SK-N-SH treated with all-trans-retinoic acid at 6 μM for 48 hours (cell line): Measurements from ENCODE around the gene CDC5L.
A peak's percentile ranks its signal among the peaks of the same experiment; 100 is the strongest.

Experiments
- ATAC-seq: fragments of 200-7000 bp; cut with Tn5 transposase; 3 replicates; pipeline ENCODE4 v1.9.1; 2020; ENCODE audit warnings: mild to moderate bottlenecking, moderate library complexity
- ARNTL ChIP-seq: fragments of 450-650 bp; formaldehyde crosslinking; IDR thresholded peaks from 2 replicates; pipeline ENCODE4 v1.5.0; 2020; ENCODE audit warnings: low read depth, mild to moderate bottlenecking, moderate library complexity, borderline replicate concordance
- BACH2 ChIP-seq: fragments of 250-450 bp; sonication (Bioruptor Pico); IDR thresholded peaks from 2 replicates; pipeline ENCODE4 v1.9.0; 2021; ENCODE audit warnings: mild to moderate bottlenecking, borderline replicate concordance
- CSDC2 ChIP-seq: fragments of 250-450 bp; sonication (Bioruptor Pico); IDR thresholded peaks from 2 replicates; pipeline ENCODE4 v1.5.0; 2020; ENCODE audit warnings: mild to moderate bottlenecking, moderate library complexity
- ESRRG ChIP-seq: fragments of 250-450 bp; sonication (Bioruptor Pico); IDR thresholded peaks from 2 replicates; pipeline ENCODE4 v1.6.1; 2021; ENCODE audit warnings: mild to moderate bottlenecking
- GLIS3 ChIP-seq: fragments of 250-450 bp; sonication (Bioruptor Pico); IDR thresholded peaks from 2 replicates; pipeline ENCODE4 v1.5.0; 2020; ENCODE audit warnings: mild to moderate bottlenecking, moderate library complexity
- ISL1 ChIP-seq: fragments of 250-450 bp; sonication (Bioruptor Pico); IDR thresholded peaks from 2 replicates; pipeline ENCODE4 v2.1.2; 2022; ENCODE audit warnings: mild to moderate bottlenecking, moderate library complexity
- OSR1 ChIP-seq: fragments of 250-450 bp; sonication (Bioruptor Pico); IDR thresholded peaks from 2 replicates; pipeline ENCODE4 v1.8.0; 2022; ENCODE audit warnings: moderate library complexity, mild to moderate bottlenecking, inconsistent platforms
- PATZ1 ChIP-seq: fragments of 250-450 bp; sonication (Bioruptor Pico); IDR thresholded peaks from 2 replicates; pipeline ENCODE4 v1.8.0; 2020; ENCODE audit warnings: mild to moderate bottlenecking, moderate library complexity, borderline replicate concordance
- POU6F1 ChIP-seq: fragments of 250-450 bp; sonication (Bioruptor Pico); IDR thresholded peaks from 2 replicates; pipeline ENCODE4 v1.8.0; 2021; ENCODE audit warnings: low read depth, mild to moderate bottlenecking, moderate library complexity, borderline replicate concordance
- PPARA ChIP-seq: fragments of 250-450 bp; sonication (Bioruptor Pico); IDR thresholded peaks from 2 replicates; pipeline ENCODE4 v1.5.0; 2020; ENCODE audit warnings: mild to moderate bottlenecking, borderline replicate concordance
- RARB ChIP-seq: fragments of 250-450 bp; sonication (Bioruptor Pico); IDR thresholded peaks from 2 replicates; pipeline ENCODE4 v1.8.0; 2021; ENCODE audit warnings: mild to moderate bottlenecking, moderate library complexity
- SNAI2 ChIP-seq: fragments of 250-450 bp; sonication (Bioruptor Pico); IDR thresholded peaks from 2 replicates; pipeline ENCODE4 v1.5.0; 2020; ENCODE audit warnings: mild to moderate bottlenecking, moderate library complexity
- TCF4 ChIP-seq: fragments of 250-450 bp; sonication (Bioruptor Pico); IDR thresholded peaks from 2 replicates; pipeline ENCODE4 v1.8.0; 2021; ENCODE audit warnings: mild to moderate bottlenecking, moderate library complexity, borderline replicate concordance
- TOX ChIP-seq: fragments of 250-450 bp; sonication (Bioruptor Pico); IDR thresholded peaks from 2 replicates; pipeline ENCODE4 v1.8.0; 2021; ENCODE audit warnings: mild to moderate bottlenecking, moderate library complexity, borderline replicate concordance
- TSHZ2 ChIP-seq: fragments of 250-450 bp; sonication (Bioruptor Pico); IDR thresholded peaks from 2 replicates; pipeline ENCODE4 v1.5.0; 2020; ENCODE audit warnings: mild to moderate bottlenecking, moderate library complexity
- ZC3H10 ChIP-seq: fragments of 250-450 bp; sonication (Bioruptor Pico); IDR thresholded peaks from 2 replicates; pipeline ENCODE4 v1.5.1; 2021; ENCODE audit warnings: mild to moderate bottlenecking, moderate library complexity
- ZFP3 ChIP-seq: fragments of 250-450 bp; sonication (Bioruptor Pico); IDR thresholded peaks from 2 replicates; pipeline ENCODE4 v1.5.0; 2020; ENCODE audit warnings: mild to moderate bottlenecking, moderate library complexity
- ZFP30 ChIP-seq: fragments of 450-650 bp; formaldehyde crosslinking; IDR thresholded peaks from 2 replicates; pipeline ENCODE4 v1.5.0; 2022; ENCODE audit warnings: mild to moderate bottlenecking, moderate library complexity
- ZNF565 ChIP-seq: fragments of 450-650 bp; formaldehyde crosslinking; conservative IDR thresholded peaks from 2 replicates; pipeline ENCODE4 v1.5.0; 2020; ENCODE audit warnings: low read depth, mild to moderate bottlenecking, moderate library complexity
- ZNF70 ChIP-seq: fragments of 450-650 bp; formaldehyde crosslinking; IDR thresholded peaks from 2 replicates; pipeline ENCODE4 v1.5.0; 2020; ENCODE audit warnings: mild to moderate bottlenecking, moderate library complexity
- ZNF8 ChIP-seq: fragments of 450-650 bp; formaldehyde crosslinking; IDR thresholded peaks from 2 replicates; pipeline ENCODE4 v1.5.0; 2020; ENCODE audit warnings: mild to moderate bottlenecking, moderate library complexity

CDC5L gene

GRCh38 chr6:44487586-44487985 lies 100.1 kb downstream of the CDC5L start:
- ATAC-seq, result no peak
- no peak for TF ChIP-seq ARNTL (CRISPR knock-in tag)
- TF ChIP-seq SNAI2, result no peak
- TF ChIP-seq ESRRG (CRISPR knock-in tag), result no peak
- no peak for TF ChIP-seq OSR1 (CRISPR knock-in tag)
- no peak for TF ChIP-seq ZNF70 (CRISPR knock-in tag)
- no peak for TF ChIP-seq TSHZ2 (CRISPR knock-in tag)
- no peak for TF ChIP-seq RARB (CRISPR knock-in tag)
- TF ChIP-seq GLIS3 (CRISPR knock-in tag), result no peak
- no peak for TF ChIP-seq CSDC2 (CRISPR knock-in tag)
- no peak for TF ChIP-seq TCF4
- no peak for TF ChIP-seq ZNF565 (CRISPR knock-in tag)

- peak; percentile 84 for ATAC-seq
- 0 out of 2 replicates have a peak, but pooled peaks have one; percentile 23 for TF ChIP-seq ISL1 (CRISPR knock-in tag)
- no peak for TF ChIP-seq ZFP30 (CRISPR knock-in tag)
- no peak for TF ChIP-seq PATZ1
- no peak for TF ChIP-seq ZNF8 (CRISPR knock-in tag)
- TF ChIP-seq ZNF70 (CRISPR knock-in tag), result no peak
- TF ChIP-seq POU6F1 (CRISPR knock-in tag), result no peak
- no peak for TF ChIP-seq ARNTL (CRISPR knock-in tag)
- TF ChIP-seq ZFP3 (CRISPR knock-in tag), result 0 out of 2 replicates have a peak, but pooled peaks have one; percentile 39
- TF ChIP-seq CSDC2 (CRISPR knock-in tag), result 0 out of 2 replicates have a peak, but pooled peaks have one; percentile 38
Observed at GRCh38 chr6:44489910-44490604, 102.6 kb downstream of the CDC5L start.

- no peak for TF ChIP-seq ZC3H10 (CRISPR knock-in tag)
- TF ChIP-seq ZNF565 (CRISPR knock-in tag), result no peak
- no peak for TF ChIP-seq ARNTL (CRISPR knock-in tag)
- TF ChIP-seq TCF4, result no peak
- no peak for TF ChIP-seq PPARA (CRISPR knock-in tag)
- no peak for TF ChIP-seq TOX (CRISPR knock-in tag)
- no peak for TF ChIP-seq ESRRG (CRISPR knock-in tag)
- TF ChIP-seq ZFP30 (CRISPR knock-in tag), result no peak
- TF ChIP-seq ZNF8 (CRISPR knock-in tag), result no peak
- no peak for TF ChIP-seq OSR1 (CRISPR knock-in tag)
- no peak for TF ChIP-seq BACH2 (CRISPR knock-in tag)
- no peak for TF ChIP-seq PATZ1
- TF ChIP-seq CSDC2 (CRISPR knock-in tag), result no peak
- ATAC-seq, result no peak
Observed at GRCh38 chr6:44493132-44493531, 105.6 kb downstream of the CDC5L start.
